Gastrocnemius medialis (tissue), 4 donors: ENCODE data around the gene CSNK1G1.

ENCODE experiments used
- CTCF ChIP-seq, 5 experiments: fragments of 450-650 bp in 3 of 5; fragments of 200-600 bp in 2 of 5; sonication (generic) in 2 of 5; IDR thresholded peaks in 4 of 5; conservative IDR thresholded peaks in 1 of 5; 1 replicate in 4 of 5; 2 replicates in 1 of 5; pipeline ENCODE4 v1.5.1; 2016 to 2019; ENCODE audit warnings: antibody characterized with exemption in 5 of 5, mild to moderate bottlenecking in 3 of 5, moderate library complexity in 3 of 5
- POLR2A ChIP-seq, 2 donors: fragments of 450-650 bp; IDR thresholded peaks; one replicate each; pipeline ENCODE4 v1.6.1; 2017; ENCODE audit warnings: antibody characterized with exemption in 2 of 2, mild to moderate bottlenecking in 2 of 2, moderate library complexity in 2 of 2

- no peak for TF ChIP-seq CTCF (IDR thresholded peaks at IDR 0.05 in 4 of 5, conservative IDR thresholded peaks at IDR 0.05 in 1 of 5)
- no peak for TF ChIP-seq POLR2A (IDR thresholded peaks at IDR 0.05)
Measured at GRCh38 chr15:64398575-64398974, 42.6 kb upstream of the CSNK1G1 start.
